Purkinje cell (primary cell): ENCODE data around the gene OR1C1. TPM values are rescaled to one million over a fixed set of nuclear protein-coding genes. Genes with fewer than 3 reads are reported as not detected.

ENCODE experiments used
- polyA plus RNA-seq: library from polyadenylated mRNA; unstranded; fragments of >200 nt; fragmentation: Nextera tagmentation; gene quantifications from 2 replicates; pipeline ENCODE4 v1.2.1, GENCODE V29; 2014

Gene OR1C1
- not detected in 2 replicates for polyA plus RNA-seq

GRCh38 chr1:247760456-247760855 is at the start of gene OR1C1:
Gene OR1C1, minus strand, starts transcription at chr1:247760556. Its CDS starts 2,150 bp downstream, at chr1:247758406.

GRCh38 chr1:247748041-247748440 is 12.3 kb downstream of the OR1C1 start, which contains the start of gene OR14A2:
Gene OR14A2, minus strand, starts transcription at chr1:247748141.

GRCh38 chr1:247738315-247738714 is 22.0 kb downstream of the OR1C1 start, which contains the start of gene OR14K1:
Gene OR14K1, plus strand, starts transcription at chr1:247738615. Its CDS starts 0 bp downstream, at chr1:247738615.

GRCh38 chr1:247716546-247716945 is 43.8 kb downstream of the OR1C1 start, which contains the start of gene OR6F1:
Gene OR6F1, minus strand, starts transcription at chr1:247716646. Its CDS starts 3,891 bp downstream, at chr1:247712755.

Other genes starting within 250 kb of the OR1C1 start
- gene OR2C3, start 224.1 kb downstream of the OR1C1 start, polyA plus RNA-seq, result 0.11 TPM in 1 of 2 replicates, not detected in the other
- 0.06 and 1.9 TPM in 2 replicates for gene GCSAML, start 211.4 kb downstream of the OR1C1 start, polyA plus RNA-seq
- not detected in 2 replicates for gene OR2G2, start 172.2 kb downstream of the OR1C1 start, polyA plus RNA-seq
- gene OR2G3, start 155.0 kb downstream of the OR1C1 start, polyA plus RNA-seq, result not detected in 2 replicates
- gene OR13G1, start 80.8 kb downstream of the OR1C1 start, polyA plus RNA-seq, result not detected in 2 replicates
- not detected in 2 replicates for gene OR6F1, start 43.9 kb downstream of the OR1C1 start, polyA plus RNA-seq
- not detected in 2 replicates for gene OR14K1, start 21.9 kb downstream of the OR1C1 start, polyA plus RNA-seq
- gene OR14A2, start 12.4 kb downstream of the OR1C1 start, polyA plus RNA-seq, result not detected in 2 replicates
- not detected in 2 replicates for gene OR14A16, start 63.6 kb upstream of the OR1C1 start, polyA plus RNA-seq
- gene OR11L1, start 81.3 kb upstream of the OR1C1 start, polyA plus RNA-seq, result not detected in 2 replicates
- not detected in 2 replicates for gene TRIM58, start 96.6 kb upstream of the OR1C1 start, polyA plus RNA-seq
- gene OR2W3, start 135.0 kb upstream of the OR1C1 start, polyA plus RNA-seq, result not detected in 2 replicates
- not detected in 2 replicates for gene OR2T8, start 159.7 kb upstream of the OR1C1 start, polyA plus RNA-seq
- gene OR2AJ1, start 164.3 kb upstream of the OR1C1 start, polyA plus RNA-seq, result 0.12 TPM in 1 of 2 replicates, not detected in the other
- not detected in 2 replicates for gene OR2L8, start 188.3 kb upstream of the OR1C1 start, polyA plus RNA-seq
- gene OR2AK2, start 204.7 kb upstream of the OR1C1 start, polyA plus RNA-seq, result not detected in 2 replicates